HG02678 (cell line): ENCODE data around the gene PARD3.

Source experiments
- ATAC-seq: cut with Tn5 transposase; IDR thresholded peaks from one replicate; pipeline ENCODE4 v1.9.1; 2021; ENCODE audit warnings: mild to moderate bottlenecking, moderate library complexity; ENCODE audit not compliant: unreplicated experiment

PARD3 gene

GRCh38 chr10:34333513-34333912 is 481.6 kb downstream of the PARD3 start:
- no peak for ATAC-seq

- no peak for ATAC-seq
Observed at GRCh38 chr10:34327184-34327583, 487.9 kb downstream of the PARD3 start.

DNA sequence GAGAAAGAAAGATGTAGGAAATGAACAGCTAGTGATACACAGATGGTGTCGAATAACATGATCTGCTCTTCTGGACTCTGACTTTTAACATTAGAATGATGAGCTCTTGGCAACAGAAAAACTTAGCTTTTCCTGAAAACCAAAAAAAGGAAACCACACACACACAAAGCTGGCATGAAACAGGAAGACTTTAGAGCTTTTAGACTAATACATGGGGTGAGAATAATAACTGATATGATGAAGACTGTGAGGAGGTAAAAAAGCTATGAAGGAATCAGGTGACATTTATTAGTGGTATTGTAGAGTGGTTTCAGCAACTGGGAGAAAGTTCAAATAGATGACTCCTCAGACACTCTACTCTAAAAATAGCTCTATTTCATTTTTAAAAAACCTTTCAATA is 491.9 kb downstream of the PARD3 start:
- no peak for ATAC-seq

- no peak for ATAC-seq
Observed at GRCh38 chr10:34320265-34320664, 494.8 kb downstream of the PARD3 start.

DNA sequence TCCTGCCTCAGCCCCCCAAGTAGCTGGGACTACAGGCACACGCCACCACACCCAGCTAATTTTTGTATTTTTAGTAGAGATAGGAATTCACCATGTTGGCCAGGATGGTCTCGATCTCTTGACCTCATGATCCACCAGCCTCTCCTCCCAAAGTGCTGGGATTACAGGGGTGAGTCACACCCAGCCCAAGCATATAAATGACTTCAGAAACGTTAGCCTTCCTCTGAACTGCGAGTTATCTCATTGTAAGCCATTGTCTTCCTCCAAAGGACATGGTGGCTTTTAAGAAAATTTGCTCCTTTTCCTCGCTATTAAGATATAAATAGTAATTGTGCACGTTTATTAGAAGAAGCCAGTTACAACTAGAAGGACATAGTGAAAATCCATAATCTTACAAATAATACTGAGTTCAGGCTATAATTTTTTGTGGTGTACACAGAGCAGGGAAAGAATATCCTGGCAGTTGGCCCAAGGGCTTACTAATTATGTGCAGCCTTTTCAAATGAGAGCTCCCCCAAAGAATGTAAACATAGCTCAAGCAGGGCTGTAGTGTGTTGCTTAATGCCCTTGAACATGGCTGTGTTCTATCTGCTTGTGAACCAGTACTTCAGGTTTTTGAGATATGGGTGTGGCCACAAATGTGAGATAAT is 495.8 kb downstream of the PARD3 start:
- no peak for ATAC-seq

DNA sequence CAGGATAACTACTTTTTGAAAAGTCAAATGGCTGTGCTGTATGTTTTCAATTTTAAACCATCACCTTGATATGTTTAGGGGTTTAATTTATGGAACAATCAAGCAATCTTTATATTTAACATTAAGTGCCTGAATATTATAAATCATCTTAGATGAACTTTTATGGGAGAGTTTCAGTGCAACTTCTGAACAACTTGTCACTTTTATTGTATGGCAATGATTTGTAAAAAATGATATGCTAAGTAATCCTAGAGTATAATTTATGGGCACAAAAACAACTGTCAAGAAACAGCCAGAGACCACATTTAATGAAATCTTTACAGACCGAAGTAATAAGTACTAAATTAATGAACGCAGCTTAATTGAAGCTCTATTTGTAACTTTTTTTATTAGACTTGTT is 498.9 kb downstream of the PARD3 start:
- ATAC-seq = no peak

DNA sequence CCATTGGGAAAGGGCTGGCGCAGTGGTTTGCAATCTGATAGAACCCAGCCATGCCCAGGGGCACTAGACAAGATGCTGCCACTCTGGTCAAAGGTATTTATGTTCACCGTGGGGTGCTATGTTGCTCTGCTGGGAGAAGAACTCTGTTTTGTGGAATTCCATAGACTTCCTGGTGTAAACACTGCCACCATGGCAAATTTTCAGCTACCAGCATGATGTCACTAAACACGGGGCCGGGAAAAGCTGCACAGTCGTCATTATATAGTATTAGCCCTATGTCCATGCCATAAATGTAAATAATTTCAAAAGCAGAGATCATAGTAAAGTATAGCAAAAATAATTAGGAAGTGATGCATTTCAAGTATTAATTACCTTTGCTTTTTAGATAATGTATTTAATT is 500.6 kb downstream of the PARD3 start:
- ATAC-seq = no peak

GRCh38 chr10:34313888-34314287 is 501.2 kb downstream of the PARD3 start:
- ATAC-seq = no peak

- ATAC-seq = no peak
Observed at GRCh38 chr10:34313353-34313752, 501.7 kb downstream of the PARD3 start.

- ATAC-seq = no peak
Observed at GRCh38 chr10:34311679-34312078, 503.4 kb downstream of the PARD3 start.

DNA sequence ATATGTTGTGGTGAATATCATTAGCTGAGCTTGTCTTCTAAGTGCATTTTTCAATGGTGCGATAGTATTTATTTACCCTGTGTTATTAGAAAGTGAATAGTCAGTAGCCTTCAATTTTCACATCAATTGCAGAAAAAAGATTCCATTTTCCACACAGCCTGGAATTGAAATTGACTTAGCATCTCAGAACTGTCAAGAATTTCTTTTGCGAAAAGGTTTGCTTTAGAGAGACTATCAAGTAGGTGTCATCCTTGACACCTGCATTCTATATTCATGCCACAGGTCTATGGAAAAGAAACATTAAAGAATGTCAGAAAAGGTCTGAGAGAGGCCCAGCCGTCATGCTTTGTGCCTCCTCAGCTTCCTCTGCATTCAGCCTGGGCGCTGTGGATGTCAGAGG is 504.9 kb downstream of the PARD3 start:
- no peak for ATAC-seq

- ATAC-seq = peak; percentile 88
Observed at GRCh38 chr10:34305189-34305588, 509.9 kb downstream of the PARD3 start.

DNA sequence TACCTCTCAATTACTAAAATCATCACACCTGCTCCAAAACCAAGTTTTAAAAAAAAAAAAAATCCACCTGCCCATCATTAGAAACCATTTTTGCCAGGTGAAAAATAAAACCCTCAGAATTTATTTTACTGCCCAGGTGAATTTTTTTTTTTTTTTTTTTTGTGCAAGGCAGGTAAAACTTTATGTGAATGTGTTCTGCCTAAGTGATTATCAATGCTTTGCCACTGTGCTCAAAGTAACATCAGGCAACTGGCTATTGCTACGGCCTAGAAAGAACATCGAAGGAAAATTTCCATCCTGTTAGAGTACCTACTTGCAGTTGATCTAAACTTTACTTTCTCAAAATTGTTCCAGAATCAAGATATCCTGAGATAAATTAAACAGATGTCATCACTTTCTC is 512.1 kb downstream of the PARD3 start:
- ATAC-seq = no peak

- ATAC-seq = no peak
Observed at GRCh38 chr10:34299105-34299611, 515.9 kb downstream of the PARD3 start.

- no peak for ATAC-seq
Observed at GRCh38 chr10:34298346-34298818, 516.7 kb downstream of the PARD3 start.

GRCh38 chr10:34297541-34298345 is 517.4 kb downstream of the PARD3 start:
- no peak for ATAC-seq

DNA sequence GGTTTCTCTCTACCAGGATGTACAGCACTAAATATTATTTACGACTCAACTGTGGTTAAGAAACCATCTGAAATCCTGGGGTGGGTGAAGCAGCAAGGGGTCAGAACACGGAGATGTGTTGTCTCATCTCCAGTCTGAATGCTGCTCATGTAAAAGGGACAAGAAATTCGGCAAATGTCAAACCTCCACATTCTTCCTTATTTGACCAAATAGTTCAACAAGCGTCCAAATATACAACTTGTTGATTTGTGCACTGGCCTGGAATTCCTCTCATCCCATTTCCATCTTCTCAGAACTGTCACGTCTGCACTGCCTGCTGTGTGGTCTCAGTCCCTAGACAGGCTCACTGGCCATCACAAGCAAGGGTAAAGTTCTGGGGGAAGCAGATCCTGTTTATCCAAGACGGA is 520.0 kb downstream of the PARD3 start:
- no peak for ATAC-seq

- no peak for ATAC-seq
Observed at GRCh38 chr10:34294137-34294536, 521.0 kb downstream of the PARD3 start.

DNA sequence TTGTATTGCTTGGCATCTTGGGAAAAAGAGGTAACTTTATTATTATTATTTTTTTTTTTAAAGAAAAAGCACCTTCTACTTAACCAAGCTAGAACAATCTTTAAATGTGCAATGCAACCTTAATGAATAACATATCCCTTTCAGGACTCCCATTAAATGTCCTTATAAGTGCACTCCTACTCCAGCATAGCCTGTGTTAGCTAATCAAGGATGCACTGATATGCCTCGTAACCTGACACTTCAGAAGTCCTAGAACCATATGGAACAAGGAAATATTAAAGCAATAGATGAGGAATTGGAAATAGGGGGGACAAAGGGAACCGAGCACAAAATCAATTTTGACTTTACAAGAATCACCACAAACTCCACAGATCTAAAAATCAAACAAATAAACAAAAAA is 522.4 kb downstream of the PARD3 start:
- ATAC-seq = no peak

DNA sequence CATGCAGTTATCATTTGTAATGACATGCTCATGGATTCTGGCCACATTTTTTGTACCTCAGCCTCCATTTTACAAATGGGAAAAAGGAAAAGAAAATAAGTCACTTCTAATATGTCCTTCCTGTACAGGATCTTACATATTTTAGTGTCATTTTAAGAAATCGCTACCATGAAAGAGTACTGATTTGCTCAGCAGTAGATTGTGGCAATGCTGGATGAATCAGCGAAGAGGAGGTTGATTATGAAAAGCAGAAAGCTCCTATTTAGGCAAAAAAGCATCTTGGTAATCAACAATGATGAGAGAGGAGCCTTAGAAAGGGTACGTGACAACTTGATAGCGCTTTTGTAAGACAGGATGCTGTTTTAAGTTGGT is 522.9 kb downstream of the PARD3 start:
- no peak for ATAC-seq

- ATAC-seq = peak; percentile 93
Observed at GRCh38 chr10:34291466-34292193, 523.5 kb downstream of the PARD3 start.
